Activated CD8-positive, alpha-beta memory T cell treated with anti-CD3 and anti-CD28 coated beads for 36 hours (primary cell): ENCODE measurements around the gene PRSS38. TPM values are rescaled to one million over a fixed set of nuclear protein-coding genes. Genes with fewer than 3 reads are reported as not detected.
"Not testable (repeated sequence)": the region's sequence is repeated elsewhere in the genome, so short reads cannot be mapped to it uniquely, and the experiment has no call there.

Experiments used
- CTCF ChIA-PET: fragments of 350-600 bp; sonication (Branson Sonifier 250); formaldehyde crosslinking; loops from one replicate; lab custom pipeline; 2021; ENCODE audit warnings: antibody characterized with exemption; lab: Charles Lee
- POLR2A ChIA-PET: fragments of 350-600 bp; sonication (Branson Sonifier 250); formaldehyde crosslinking; loops from one replicate; lab custom pipeline; 2021; ENCODE audit warnings: antibody characterized with exemption; lab: Charles Lee
- total RNA-seq, 2 experiments: library from RNA; stranded (reverse); gene quantifications; one replicate each; pipeline ENCODE4 v1.2.3, GENCODE V29; 2021

The PRSS38 gene
- total RNA-seq, 2 experiments from 2014 or later: not detected

- ChIA-PET POLR2A (no interaction called here), CTCF (no interaction called here)
Observed at GRCh38 chr1:227870366-227870765, 54.9 kb downstream of the PRSS38 start.

- CTCF ChIA-PET, POLR2A ChIA-PET: not testable (repeated sequence)
Observed at GRCh38 chr1:227871892-227872291, 56.4 kb downstream of the PRSS38 start.

- POLR2A ChIA-PET, CTCF ChIA-PET: not testable (repeated sequence)
Observed at GRCh38 chr1:227877810-227878209, 62.3 kb downstream of the PRSS38 start.

- POLR2A ChIA-PET: interaction anchor here (0.6 kb wide), 1 partner anchor 108 kb away, joined by 3 read pairs; no protein-coding TSS in a partner anchor
- CTCF ChIA-PET: no interaction called here
Observed at GRCh38 chr1:227880342-227880924, 65.0 kb downstream of the PRSS38 start.

- POLR2A ChIA-PET: no interaction called here
- CTCF ChIA-PET: no interaction called here
Observed at GRCh38 chr1:227883073-227883520, 67.6 kb downstream of the PRSS38 start.

- CTCF ChIA-PET: no interaction called here
- POLR2A ChIA-PET: no interaction called here
Observed at GRCh38 chr1:227883641-227884301, 68.3 kb downstream of the PRSS38 start.

GRCh38 chr1:227884370-227885134 is 69.1 kb downstream of the PRSS38 start:
- ChIA-PET CTCF (no interaction called here), POLR2A (no interaction called here)

- POLR2A ChIA-PET: no interaction called here
Observed at GRCh38 chr1:227885135-227885647, 69.7 kb downstream of the PRSS38 start.

GRCh38 chr1:227885648-227886502 is 70.4 kb downstream of the PRSS38 start:
- ChIA-PET POLR2A (no interaction called here), CTCF (no interaction called here)

More at GRCh38 chr1:227885135-227885647, 69.7 kb downstream of the PRSS38 start:
- CTCF ChIA-PET: no interaction called here

GRCh38 chr1:227886503-227886961 is 71.1 kb downstream of the PRSS38 start:
- POLR2A ChIA-PET: no interaction called here

GRCh38 chr1:227886993-227887696 is 71.7 kb downstream of the PRSS38 start:
- CTCF ChIA-PET: no interaction called here
- POLR2A ChIA-PET: no interaction called here

More at GRCh38 chr1:227886503-227886961, 71.1 kb downstream of the PRSS38 start:
- CTCF ChIA-PET: no interaction called here

GRCh38 chr1:227887697-227888403 is 72.4 kb downstream of the PRSS38 start:
- CTCF ChIA-PET: no interaction called here

GRCh38 chr1:227888404-227889046 is 73.0 kb downstream of the PRSS38 start:
- POLR2A ChIA-PET: no interaction called here

More at GRCh38 chr1:227887697-227888403, 72.4 kb downstream of the PRSS38 start:
- POLR2A ChIA-PET: no interaction called here

GRCh38 chr1:227889047-227889862 is 73.8 kb downstream of the PRSS38 start:
- ChIA-PET CTCF (no interaction called here), POLR2A (no interaction called here)

More at GRCh38 chr1:227888404-227889046, 73.0 kb downstream of the PRSS38 start:
- CTCF ChIA-PET: no interaction called here

GRCh38 chr1:227889863-227890405 is 74.5 kb downstream of the PRSS38 start:
- ChIA-PET POLR2A (no interaction called here), CTCF (no interaction called here)

GRCh38 chr1:227890451-227891222 is 75.2 kb downstream of the PRSS38 start:
- ChIA-PET POLR2A (no interaction called here), CTCF (no interaction called here)
